Endometrial microvascular endothelial cells (primary cell): ENCODE results near the gene DUSP5. TPM values are rescaled to one million over a fixed set of nuclear protein-coding genes. Genes with fewer than 3 reads are reported as not detected.

Source experiments
- total RNA-seq: library from RNA; depleted of rRNA; stranded (reverse); fragments of >200 nt; gene quantifications from one replicate; pipeline ENCODE4 v1.2.3, GENCODE V29; 2015; ENCODE audit errors: inconsistent ontology term

DUSP5 gene
- total RNA-seq, 1 donor from 2014 or later = 34.1 TPM

Other genes starting within 250 kb of the DUSP5 start
- gene SMNDC1, start 193.0 kb upstream of the DUSP5 start, total RNA-seq = 11.5 TPM
- gene SMC3, start 69.8 kb downstream of the DUSP5 start, total RNA-seq = 21.6 TPM
- gene RBM20, start 146.4 kb downstream of the DUSP5 start, total RNA-seq = 0.19 TPM